ENCODE measurements around the gene FPGS.

FPGS gene

GRCh38 chr9:127808347-127809001 is 5.8 kb downstream of the FPGS start:
- H3K4me2 ChIP-seq (ENCODE audit: low read length), result no peak overlapping the region
- H3K4me3 ChIP-seq (ENCODE audit: low read depth, low read length, poor library complexity, severe bottlenecking), result no peak overlapping the region
- peak overlapping the region; percentile 40 for H3K27ac ChIP-seq (ENCODE audit: low read depth, low read length, poor library complexity, severe bottlenecking)
- H3F3A ChIP-seq (ENCODE audit: insufficient read depth, low read length), result no peaks in the 10 kb centered on the region
- no peaks in the 10 kb centered on the region for H3K9me2 ChIP-seq (ENCODE audit: low read depth, low read length)
- no peak overlapping the region for H3K9ac ChIP-seq (ENCODE audit: low read length)
- H4K20me1 ChIP-seq (ENCODE audit: insufficient read depth, low read length), result no peaks in the 10 kb centered on the region
- no peaks in the 10 kb centered on the region for H3K27me3 ChIP-seq (ENCODE audit: insufficient read depth, low read length)
- peaks cover 10% of the 10 kb centered on the region for H3K4me1 ChIP-seq (ENCODE audit: insufficient read depth, low read length, severe bottlenecking)
- H3K79me2 ChIP-seq (ENCODE audit: insufficient read depth, low read length), result peaks cover 4% of the 10 kb centered on the region; the same call in 1 of the 2 replicates
- peaks cover 67% of the 10 kb centered on the region for H3K36me3 ChIP-seq (ENCODE audit: insufficient read depth, low read length)
- no peak for TF ChIP-seq EZH2 (IDR thresholded peaks at IDR 0.05; ENCODE audit: borderline replicate concordance, low read length)
- TF ChIP-seq, protein P1, sequence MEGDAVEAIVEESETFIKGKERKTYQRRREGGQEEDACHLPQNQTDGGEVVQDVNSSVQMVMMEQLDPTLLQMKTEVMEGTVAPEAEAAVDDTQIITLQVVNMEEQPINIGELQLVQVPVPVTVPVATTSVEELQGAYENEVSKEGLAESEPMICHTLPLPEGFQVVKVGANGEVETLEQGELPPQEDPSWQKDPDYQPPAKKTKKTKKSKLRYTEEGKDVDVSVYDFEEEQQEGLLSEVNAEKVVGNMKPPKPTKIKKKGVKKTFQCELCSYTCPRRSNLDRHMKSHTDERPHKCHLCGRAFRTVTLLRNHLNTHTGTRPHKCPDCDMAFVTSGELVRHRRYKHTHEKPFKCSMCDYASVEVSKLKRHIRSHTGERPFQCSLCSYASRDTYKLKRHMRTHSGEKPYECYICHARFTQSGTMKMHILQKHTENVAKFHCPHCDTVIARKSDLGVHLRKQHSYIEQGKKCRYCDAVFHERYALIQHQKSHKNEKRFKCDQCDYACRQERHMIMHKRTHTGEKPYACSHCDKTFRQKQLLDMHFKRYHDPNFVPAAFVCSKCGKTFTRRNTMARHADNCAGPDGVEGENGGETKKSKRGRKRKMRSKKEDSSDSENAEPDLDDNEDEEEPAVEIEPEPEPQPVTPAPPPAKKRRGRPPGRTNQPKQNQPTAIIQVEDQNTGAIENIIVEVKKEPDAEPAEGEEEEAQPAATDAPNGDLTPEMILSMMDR (IDR thresholded peaks at IDR 0.05; ENCODE audit: low read length), result no peak
- no peaks in the 10 kb centered on the region for H3K9me3 ChIP-seq (ENCODE audit: low read length)
- no peak overlapping the region for H2AFZ ChIP-seq (ENCODE audit: low read length)

DNA sequence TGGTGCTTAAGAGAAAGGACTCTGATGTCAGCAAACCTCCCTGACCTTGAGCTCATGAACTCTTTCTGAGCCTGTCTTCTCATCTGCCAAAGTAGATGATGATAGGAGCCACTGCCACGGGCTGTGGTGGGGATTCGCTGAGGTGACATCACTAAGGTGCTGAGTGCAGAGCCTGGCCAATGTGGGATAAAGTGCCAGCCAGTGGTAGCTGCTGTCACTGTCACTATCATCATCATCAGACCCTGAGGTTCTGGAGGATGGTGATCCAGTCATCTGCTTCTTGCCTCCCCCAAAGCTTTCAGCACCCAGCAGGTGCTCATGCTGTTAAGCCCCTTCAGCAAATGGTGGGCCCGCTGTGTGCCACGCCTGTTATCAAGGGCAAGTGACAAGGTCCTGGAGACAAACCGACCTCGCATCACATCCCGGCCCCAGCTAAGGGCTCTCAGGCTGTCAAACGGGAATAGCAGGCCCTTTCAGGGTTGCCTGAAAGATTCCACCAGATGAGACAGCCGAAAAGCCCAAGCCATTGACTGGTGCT is 6.4 kb downstream of the FPGS start:
- Histone ChIP-seq H3K4me2 (ENCODE audit: low read length) (no peak overlapping the region), H3K36me3 (ENCODE audit: insufficient read depth, low read length) (peaks cover 71% of the 10 kb centered on the region), H4K20me1 (ENCODE audit: insufficient read depth, low read length) (no peaks in the 10 kb centered on the region), H3K9me2 (ENCODE audit: low read depth, low read length) (no peaks in the 10 kb centered on the region), H3K27ac (ENCODE audit: low read depth, low read length, poor library complexity, severe bottlenecking) (peak overlapping the region; percentile 40), H3K4me1 (ENCODE audit: insufficient read depth, low read length, severe bottlenecking) (peaks cover 4% of the 10 kb centered on the region), H3K9me3 (ENCODE audit: low read length) (no peaks in the 10 kb centered on the region), H3F3A (ENCODE audit: insufficient read depth, low read length) (no peaks in the 10 kb centered on the region), H3K9ac (ENCODE audit: low read length) (no peak overlapping the region), H2AFZ (ENCODE audit: low read length) (no peak overlapping the region), H3K27me3 (ENCODE audit: insufficient read depth, low read length) (no peaks in the 10 kb centered on the region), H3K4me3 (ENCODE audit: low read depth, low read length, poor library complexity, severe bottlenecking) (no peak overlapping the region), H3K79me2 (ENCODE audit: insufficient read depth, low read length) (no peaks in the 10 kb centered on the region)
- no peak for TF ChIP-seq EZH2 (IDR thresholded peaks at IDR 0.05; ENCODE audit: borderline replicate concordance, low read length)
- TF ChIP-seq, protein P1 (IDR thresholded peaks at IDR 0.05; ENCODE audit: low read length), result no peak

GRCh38 chr9:127809540-127810377 is 7.1 kb downstream of the FPGS start:
- peaks cover 71% of the 10 kb centered on the region for H3K36me3 ChIP-seq (ENCODE audit: insufficient read depth, low read length)
- H3K27me3 ChIP-seq (ENCODE audit: insufficient read depth, low read length), result no peaks in the 10 kb centered on the region
- H3K9ac ChIP-seq (ENCODE audit: low read length), result no peak overlapping the region
- no peaks in the 10 kb centered on the region for H3F3A ChIP-seq (ENCODE audit: insufficient read depth, low read length)
- no peak overlapping the region for H3K4me2 ChIP-seq (ENCODE audit: low read length)
- no peaks in the 10 kb centered on the region for H3K9me2 ChIP-seq (ENCODE audit: low read depth, low read length)
- H4K20me1 ChIP-seq (ENCODE audit: insufficient read depth, low read length), result no peaks in the 10 kb centered on the region
- H2AFZ ChIP-seq (ENCODE audit: low read length), result no peak overlapping the region
- H3K9me3 ChIP-seq (ENCODE audit: low read length), result no peaks in the 10 kb centered on the region
- H3K79me2 ChIP-seq (ENCODE audit: insufficient read depth, low read length), result no peaks in the 10 kb centered on the region
- no peak overlapping the region for H3K4me3 ChIP-seq (ENCODE audit: low read depth, low read length, poor library complexity, severe bottlenecking)
- TF ChIP-seq, protein P1 (IDR thresholded peaks at IDR 0.05; ENCODE audit: low read length), result no peak
- TF ChIP-seq EZH2 (IDR thresholded peaks at IDR 0.05; ENCODE audit: borderline replicate concordance, low read length), result no peak
- no peak overlapping the region for H3K27ac ChIP-seq (ENCODE audit: low read depth, low read length, poor library complexity, severe bottlenecking)
- H3K4me1 ChIP-seq (ENCODE audit: insufficient read depth, low read length, severe bottlenecking), result no peaks in the 10 kb centered on the region
